ACC112 (cell line): Measurements from ENCODE around the gene LANCL2.

Source experiments
- H2AFZ ChIP-seq: fragments of 200-600 bp; sonication (generic); one replicate; pipeline ENCODE4 v1.6.0; 2017; ENCODE audit warnings: antibody characterized with exemption, low read length; ENCODE audit not compliant: unreplicated experiment
- H3K27ac ChIP-seq: fragments of 200-600 bp; sonication (generic); 2 replicates; pipeline ENCODE4 v1.5.1; 2014; ENCODE audit warnings: low read depth, mild to moderate bottlenecking, antibody characterized with exemption, low read length, moderate library complexity
- H3K27me3 ChIP-seq: fragments of 200-600 bp; sonication (generic); 2 replicates; pipeline ENCODE4 v1.6.1; 2014; ENCODE audit warnings: mild to moderate bottlenecking, antibody characterized with exemption, low read length, moderate library complexity, mixed read lengths; ENCODE audit not compliant: insufficient read depth
- H3K36me3 ChIP-seq: fragments of 200-600 bp; sonication (generic); 2 replicates; pipeline ENCODE4 v1.6.1; 2016; ENCODE audit warnings: mild to moderate bottlenecking, antibody characterized with exemption, low read length, moderate library complexity, mixed read lengths; ENCODE audit not compliant: insufficient read depth
- H3K4me1 ChIP-seq: fragments of 200-600 bp; sonication (generic); one replicate; pipeline ENCODE4 v1.6.1; 2016; ENCODE audit warnings: low read length, mixed read lengths; ENCODE audit not compliant: insufficient read depth, unreplicated experiment, control insufficient read depth
- H3K4me3 ChIP-seq: fragments of 200-600 bp; sonication (generic); 2 replicates; pipeline ENCODE4 v1.5.1; 2014; ENCODE audit warnings: mild to moderate bottlenecking, low read depth, low read length
- H3K79me2 ChIP-seq: fragments of 200-600 bp; sonication (generic); one replicate; pipeline ENCODE4 v1.6.0; 2016; ENCODE audit warnings: low read length; ENCODE audit not compliant: control insufficient read depth, unreplicated experiment, insufficient read depth

The LANCL2 gene

GRCh38 chr7:55478700-55479099, 113.6 kb downstream of the LANCL2 start:
- Histone ChIP-seq H3K27ac (peak overlapping the region; percentile 8; the same call in 1 of the 2 replicates), H3K36me3 (no peaks in the 10 kb centered on the region), H3K4me3 (no peak overlapping the region), H3K27me3 (no peaks in the 10 kb centered on the region), H3K79me2 (no peaks in the 10 kb centered on the region), H2AFZ (no peak overlapping the region), H3K4me1 (peaks cover 4% of the 10 kb centered on the region)

- H3K27me3 ChIP-seq: no peaks in the 10 kb centered on the region
- H2AFZ ChIP-seq: no peak overlapping the region
- peaks cover 4% of the 10 kb centered on the region for H3K4me1 ChIP-seq
- 0 out of 2 replicates have a peak, but pooled peaks cover 3% of the 10 kb centered on the region for H3K36me3 ChIP-seq
- no peak overlapping the region for H3K27ac ChIP-seq
- no peak overlapping the region for H3K4me3 ChIP-seq
- no peaks in the 10 kb centered on the region for H3K79me2 ChIP-seq
These were observed 116.0 kb downstream of the LANCL2 start for GRCh38 chr7:55481155-55481554.

- Histone ChIP-seq H3K4me3 (no peak overlapping the region), H3K27ac (no peak overlapping the region), H3K4me1 (peaks cover 4% of the 10 kb centered on the region), H2AFZ (no peak overlapping the region), H3K36me3 (0 out of 2 replicates have a peak, but pooled peaks cover 3% of the 10 kb centered on the region), H3K27me3 (no peaks in the 10 kb centered on the region), H3K79me2 (no peaks in the 10 kb centered on the region)
These were observed 117.9 kb downstream of the LANCL2 start for GRCh38 chr7:55483046-55483445.
